Esophagus squamous epithelium (tissue), 5 donors: ENCODE measurements around the gene BCL2A1. TPM values are rescaled to one million over a fixed set of nuclear protein-coding genes. Genes with fewer than 3 reads are reported as not detected.
"Not testable (repeated sequence)": the region's sequence is repeated elsewhere in the genome, so short reads cannot be mapped to it uniquely, and the experiment has no call there.

Experiments
- DNase-seq: peaks from one replicate; lab custom pipeline; 2025; lab: John Stamatoyannopoulos, UW
- H3K27ac ChIP-seq, 4 donors: fragments of 200-600 bp; sonication (generic); one replicate each; pipeline ENCODE4 v1.5.1; 2016 to 2019; ENCODE audit warnings: mild to moderate bottlenecking in 1 of 4
- H3K27me3 ChIP-seq, 4 donors: fragments of 200-600 bp; sonication (generic); 1 replicate in 3 of 4; 2 replicates in 1 of 4; pipeline versions ENCODE4 v1.5.1 to v1.6.0; 2017 to 2021; ENCODE audit warnings: antibody characterized with exemption in 1 of 4
- H3K36me3 ChIP-seq, 3 donors: fragments of 200-600 bp; sonication (generic); one replicate each; pipeline ENCODE4 v1.5.1; 2016 to 2019
- H3K4me1 ChIP-seq, 3 donors: fragments of 200-600 bp; sonication (generic); one replicate each; pipeline ENCODE4 v1.5.1; 2017 to 2019
- H3K4me3 ChIP-seq, 4 donors: fragments of 200-600 bp; sonication (generic); 1 replicate in 3 of 4; 2 replicates in 1 of 4; pipeline ENCODE4 v1.5.1; 2016 to 2019; ENCODE audit warnings: mild to moderate bottlenecking in 2 of 4, moderate library complexity in 1 of 4
- H3K9me3 ChIP-seq, 3 donors: fragments of 200-600 bp; sonication (generic); one replicate each; pipeline ENCODE4 v1.5.1; 2016 to 2019
- CTCF ChIP-seq, 6 experiments: fragments of 450-650 bp in 4 of 6; fragments of 200-600 bp in 2 of 6; sonication (generic) in 2 of 6; IDR thresholded peaks; one replicate each; pipeline ENCODE4 v1.5.1; 2016 to 2019; ENCODE audit warnings: antibody characterized with exemption in 6 of 6, mild to moderate bottlenecking in 4 of 6, moderate library complexity in 4 of 6
- POLR2A ChIP-seq, 4 donors: fragments of 450-650 bp; IDR thresholded peaks; one replicate each; pipeline ENCODE4 v1.6.1; 2017; ENCODE audit warnings: antibody characterized with exemption in 4 of 4, mild to moderate bottlenecking in 4 of 4, moderate library complexity in 3 of 4
- WGBS, 2 donors: methylation state at CpG; one replicate each; pipeline ENCODE4 v1.1.5; 2018; 5-methylcytosine and 5-hydroxymethylcytosine counted together
- intact Hi-C: fragments of 100-400 bp; cut with DNase I; formaldehyde crosslinking; loops from one replicate; pipeline ENCODE4 v1.15.0; 2022
- total RNA-seq, 4 donors: library from RNA; depleted of rRNA; stranded (reverse); fragments of >200 nt; gene quantifications; one replicate each; pipeline ENCODE4 v1.1.0, GENCODE V29; 2016
- donor health status: DM: yes; HTN: yes; CAD: no.

The BCL2A1 gene
- total RNA-seq, 4 donors from 2014 or later = 0.45 to 2.7 (median 1.2) TPM; not detected in 1

GRCh38 chr15:80015156-80015555 is 44.2 kb upstream of the BCL2A1 start:
- Histone ChIP-seq H3K4me3 (no peak overlapping the region), H3K9me3 (no peaks in the 10 kb centered on the region), H3K4me1 (peaks cover 0 to 1% (median 0%) of the 10 kb centered on the region in 3 donors), H3K27me3 (no peaks in the 10 kb centered on the region), H3K27ac (no peak overlapping the region), H3K36me3 (no peaks in the 10 kb centered on the region)
- no peak for DNase-seq
- 85 to 89% methylated on average over 2 of the region's 2 CpGs for WGBS, 2 donors
- intact Hi-C loops = no loop called here
- no peak for TF ChIP-seq POLR2A (IDR thresholded peaks at IDR 0.05)

GRCh38 chr15:80014186-80014585 is 43.2 kb upstream of the BCL2A1 start:
- H3K9me3 ChIP-seq, H3K27ac ChIP-seq, intact Hi-C loops, H3K36me3 ChIP-seq, H3K4me3 ChIP-seq, H3K4me1 ChIP-seq, H3K27me3 ChIP-seq, DNase-seq: not testable (repeated sequence)
- 93 to 96% methylated on average over 5 to 7 of the region's 7 CpGs for WGBS, 2 donors

- H3K9me3 ChIP-seq = no peaks in the 10 kb centered on the region
- peaks cover 0 to 4% (median 0%) of the 10 kb centered on the region in 3 donors for H3K4me1 ChIP-seq
- WGBS, 2 donors = 71 to 74% methylated on average over 6 of the region's 6 CpGs
- no peaks in the 10 kb centered on the region for H3K36me3 ChIP-seq
- no peak overlapping the region for H3K4me3 ChIP-seq
- no peak overlapping the region for H3K27ac ChIP-seq
- intact Hi-C loops = no loop called here
- no peak for DNase-seq
- no peaks in the 10 kb centered on the region for H3K27me3 ChIP-seq
- TF ChIP-seq CTCF (IDR thresholded peaks at IDR 0.05) (no peak), POLR2A (IDR thresholded peaks at IDR 0.05) (no peak)
These were observed 41.2 kb upstream of the BCL2A1 start for GRCh38 chr15:80012060-80012726.

- DNase-seq = no peak
- no peak overlapping the region for H3K4me3 ChIP-seq
- no peaks in the 10 kb centered on the region for H3K9me3 ChIP-seq
- no peak overlapping the region for H3K27ac ChIP-seq
- H3K27me3 ChIP-seq = no peaks in the 10 kb centered on the region
- TF ChIP-seq CTCF (IDR thresholded peaks at IDR 0.05) (no peak), POLR2A (IDR thresholded peaks at IDR 0.05) (no peak)
- intact Hi-C loops = no loop called here
- no peaks in the 10 kb centered on the region for H3K36me3 ChIP-seq
- 49 to 52% methylated on average over 3 of the region's 3 CpGs for WGBS, 2 donors
- H3K4me1 ChIP-seq = peaks cover 0 to 4% (median 0%) of the 10 kb centered on the region in 3 donors
These were observed 40.6 kb upstream of the BCL2A1 start for GRCh38 chr15:80011596-80011995.

GRCh38 chr15:80011041-80011523 is 40.1 kb upstream of the BCL2A1 start:
- H3K36me3 ChIP-seq, DNase-seq, H3K9me3 ChIP-seq, H3K4me1 ChIP-seq, H3K27ac ChIP-seq, intact Hi-C loops, H3K4me3 ChIP-seq, H3K27me3 ChIP-seq: not testable (repeated sequence)
- 65 to 72% methylated on average over 9 of the region's 9 CpGs for WGBS, 2 donors

- Histone ChIP-seq H3K4me3 (no peak overlapping the region), H3K36me3 (no peaks in the 10 kb centered on the region), H3K27ac (no peak overlapping the region), H3K4me1 (peaks cover 0 to 4% (median 0%) of the 10 kb centered on the region in 3 donors), H3K27me3 (no peaks in the 10 kb centered on the region), H3K9me3 (no peaks in the 10 kb centered on the region)
- no peak for TF ChIP-seq CTCF (IDR thresholded peaks at IDR 0.05)
- no peak for TF ChIP-seq POLR2A (IDR thresholded peaks at IDR 0.05)
- no peak for DNase-seq
- intact Hi-C loops = no loop called here
- WGBS, 2 donors = 49 to 65% methylated on average over 2 to 3 of the region's 6 CpGs
These were observed 39.2 kb upstream of the BCL2A1 start for GRCh38 chr15:80010131-80010673.
